ENCODE data around the gene DNAJC24.
A peak's percentile ranks its signal among the peaks of the same experiment; 100 is the strongest.

The DNAJC24 gene

DNA sequence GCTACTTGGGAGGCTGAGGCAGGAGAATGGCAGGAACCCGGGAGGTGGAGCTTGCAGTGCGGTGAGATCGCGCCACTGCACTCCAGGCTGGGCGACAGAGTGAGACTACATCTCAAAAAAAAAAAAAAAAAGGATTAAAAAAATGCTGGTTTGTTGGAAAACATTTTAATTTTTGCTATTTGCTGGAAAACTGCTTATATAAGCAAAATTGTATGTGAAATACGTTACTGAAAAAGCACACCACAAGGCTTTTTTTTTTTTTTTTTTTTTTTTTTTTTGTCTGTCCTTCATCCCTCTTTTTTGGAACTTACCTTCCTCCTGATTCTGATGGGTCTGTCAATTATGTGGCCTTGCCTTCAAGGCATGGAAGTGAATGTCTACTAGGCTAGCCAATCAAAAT, 41.0 kb upstream of the DNAJC24 start:
- DNase-seq (ENCODE audit: low read depth) = no peak
- TF ChIP-seq, protein P1, sequence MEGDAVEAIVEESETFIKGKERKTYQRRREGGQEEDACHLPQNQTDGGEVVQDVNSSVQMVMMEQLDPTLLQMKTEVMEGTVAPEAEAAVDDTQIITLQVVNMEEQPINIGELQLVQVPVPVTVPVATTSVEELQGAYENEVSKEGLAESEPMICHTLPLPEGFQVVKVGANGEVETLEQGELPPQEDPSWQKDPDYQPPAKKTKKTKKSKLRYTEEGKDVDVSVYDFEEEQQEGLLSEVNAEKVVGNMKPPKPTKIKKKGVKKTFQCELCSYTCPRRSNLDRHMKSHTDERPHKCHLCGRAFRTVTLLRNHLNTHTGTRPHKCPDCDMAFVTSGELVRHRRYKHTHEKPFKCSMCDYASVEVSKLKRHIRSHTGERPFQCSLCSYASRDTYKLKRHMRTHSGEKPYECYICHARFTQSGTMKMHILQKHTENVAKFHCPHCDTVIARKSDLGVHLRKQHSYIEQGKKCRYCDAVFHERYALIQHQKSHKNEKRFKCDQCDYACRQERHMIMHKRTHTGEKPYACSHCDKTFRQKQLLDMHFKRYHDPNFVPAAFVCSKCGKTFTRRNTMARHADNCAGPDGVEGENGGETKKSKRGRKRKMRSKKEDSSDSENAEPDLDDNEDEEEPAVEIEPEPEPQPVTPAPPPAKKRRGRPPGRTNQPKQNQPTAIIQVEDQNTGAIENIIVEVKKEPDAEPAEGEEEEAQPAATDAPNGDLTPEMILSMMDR (IDR thresholded peaks at IDR 0.05; ENCODE audit: control insufficient read depth, insufficient read depth, low read depth, low read length, missing control alignments) = no peak
- no peak overlapping the region for H3K4me3 ChIP-seq (ENCODE audit: control insufficient read depth, low read depth, low read length)

DNA sequence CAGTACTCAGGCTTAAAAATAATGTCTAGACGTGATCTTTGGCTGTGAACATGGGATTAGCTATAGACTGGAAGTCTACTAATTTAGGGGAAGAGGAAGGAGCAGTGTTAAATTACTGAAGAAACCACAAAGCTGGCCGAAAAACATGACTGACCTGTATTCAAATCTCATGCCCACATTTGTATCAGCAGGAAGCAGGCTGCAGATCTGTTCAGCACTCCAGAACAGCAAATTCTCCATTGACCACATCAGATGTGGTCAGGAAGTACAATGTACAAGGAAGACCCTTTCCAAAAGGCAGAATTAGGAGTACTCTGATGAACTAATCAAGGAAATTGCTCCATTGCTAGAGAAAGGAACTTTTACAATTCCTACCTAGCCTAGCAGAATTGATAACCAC, 31.9 kb upstream of the DNAJC24 start:
- TF ChIP-seq, protein P1 (IDR thresholded peaks at IDR 0.05; ENCODE audit: control insufficient read depth, insufficient read depth, low read depth, low read length, missing control alignments) = no peak
- no peak for DNase-seq (ENCODE audit: low read depth)
- H3K4me3 ChIP-seq (ENCODE audit: control insufficient read depth, low read depth, low read length) = no peak overlapping the region

DNA sequence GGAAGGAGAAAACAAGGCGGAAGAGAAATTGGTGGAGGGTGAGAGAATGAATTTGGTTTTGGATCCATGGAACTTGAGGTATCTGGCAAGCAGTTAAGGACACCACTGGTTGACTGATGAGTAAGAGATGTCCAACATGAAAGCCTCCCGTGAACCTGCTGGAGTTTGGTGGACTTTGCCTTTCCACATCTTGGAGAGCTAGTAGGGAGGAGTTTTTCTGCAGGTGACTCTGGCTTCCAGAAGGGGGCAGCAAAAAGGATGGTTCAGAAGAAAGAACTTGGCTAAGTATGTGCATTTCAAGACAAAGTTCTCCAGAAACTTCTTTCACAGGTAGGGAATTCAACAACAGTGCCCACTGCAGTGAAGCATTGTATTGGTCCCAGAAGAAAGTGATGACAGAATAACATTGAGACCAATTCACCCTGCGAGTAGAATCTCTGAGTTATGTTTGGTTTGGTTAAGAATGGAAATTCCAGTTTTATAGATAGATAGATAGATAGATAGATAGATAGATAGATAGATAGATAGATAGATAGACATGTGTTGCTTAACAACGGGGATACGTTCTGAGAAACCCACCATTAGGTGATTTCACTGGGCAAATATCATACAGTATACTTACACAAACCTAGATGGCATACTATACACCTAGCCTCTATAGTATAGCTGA, 28.6 kb upstream of the DNAJC24 start:
- TF ChIP-seq, protein P1 (IDR thresholded peaks at IDR 0.05; ENCODE audit: control insufficient read depth, insufficient read depth, low read depth, low read length, missing control alignments) = peak; percentile 66
- no peak for DNase-seq (ENCODE audit: low read depth)

DNA sequence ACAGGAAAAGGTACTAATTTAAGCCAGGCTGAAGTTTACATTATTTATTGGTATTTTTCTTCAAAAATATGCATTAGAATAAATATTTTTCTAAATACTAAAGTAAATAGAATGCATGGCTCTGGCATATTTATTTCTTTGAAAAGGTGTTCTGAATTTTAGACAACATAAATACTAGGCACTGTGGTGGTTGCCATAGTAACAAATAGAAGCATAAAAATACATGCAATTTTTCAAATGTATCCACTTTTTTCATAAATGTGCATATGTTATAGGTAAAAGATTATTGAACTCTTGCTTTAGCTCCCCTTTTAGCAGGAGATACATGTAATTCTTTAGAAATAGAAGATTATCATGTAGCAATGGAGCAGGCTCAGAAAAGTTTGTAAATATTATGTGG, 18.5 kb upstream of the DNAJC24 start:
- TF ChIP-seq, protein P1 (IDR thresholded peaks at IDR 0.05; ENCODE audit: control insufficient read depth, insufficient read depth, low read depth, low read length, missing control alignments) = no peak
- no peak overlapping the region for H3K4me3 ChIP-seq (ENCODE audit: control insufficient read depth, low read depth, low read length)
- DNase-seq (ENCODE audit: low read depth) = no peak

More for the DNA sequence above, 28.6 kb upstream of the DNAJC24 start:
- no peak overlapping the region for H3K4me3 ChIP-seq (ENCODE audit: control insufficient read depth, low read depth, low read length)

DNA sequence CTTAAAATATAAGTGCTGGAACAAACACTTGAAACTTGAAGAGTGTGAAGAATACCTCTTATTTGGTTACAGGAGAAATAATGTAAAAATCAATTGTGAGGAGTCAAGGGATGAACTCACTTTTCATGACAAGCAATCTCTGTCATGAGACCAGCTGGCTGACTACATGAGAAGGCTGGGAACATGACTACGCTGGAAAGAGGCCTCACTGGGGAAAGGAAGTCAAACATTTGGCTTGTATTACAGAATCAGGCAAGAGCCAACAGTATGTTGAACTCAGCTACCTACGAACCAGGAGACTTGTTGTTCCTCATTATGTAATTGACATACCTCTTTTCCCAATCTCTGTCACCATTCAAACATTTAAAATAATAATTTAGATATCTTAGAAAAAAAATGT, 14.5 kb upstream of the DNAJC24 start:
- TF ChIP-seq, protein P1 (IDR thresholded peaks at IDR 0.05; ENCODE audit: control insufficient read depth, insufficient read depth, low read depth, low read length, missing control alignments) = no peak
- H3K4me3 ChIP-seq (ENCODE audit: control insufficient read depth, low read depth, low read length) = no peak overlapping the region
- DNase-seq (ENCODE audit: low read depth) = no peak

DNA sequence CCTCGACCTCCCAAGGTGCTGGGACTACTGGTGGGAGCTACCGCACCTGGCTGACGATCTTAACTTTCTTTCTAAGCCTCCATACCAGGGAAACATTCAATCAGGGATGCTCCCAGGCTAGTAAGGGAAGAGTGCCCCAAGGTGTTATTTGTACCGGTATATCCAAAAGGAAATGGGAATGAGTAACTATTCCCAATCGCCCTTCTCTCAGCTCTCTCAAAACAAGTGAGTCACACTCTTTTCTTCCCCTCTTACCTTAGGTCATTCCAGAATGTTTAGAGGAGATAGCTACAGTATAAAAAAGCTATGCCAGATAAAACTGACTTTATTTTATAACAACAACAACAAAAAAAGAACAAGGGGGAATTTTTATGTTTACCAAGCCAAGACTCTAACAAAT, 13.8 kb upstream of the DNAJC24 start:
- no peak overlapping the region for H3K4me3 ChIP-seq (ENCODE audit: control insufficient read depth, low read depth, low read length)
- no peak for DNase-seq (ENCODE audit: low read depth)
- TF ChIP-seq, protein P1 (IDR thresholded peaks at IDR 0.05; ENCODE audit: control insufficient read depth, insufficient read depth, low read depth, low read length, missing control alignments) = no peak
